Measurements from ENCODE around the gene COG3.

Gene COG3

DNA sequence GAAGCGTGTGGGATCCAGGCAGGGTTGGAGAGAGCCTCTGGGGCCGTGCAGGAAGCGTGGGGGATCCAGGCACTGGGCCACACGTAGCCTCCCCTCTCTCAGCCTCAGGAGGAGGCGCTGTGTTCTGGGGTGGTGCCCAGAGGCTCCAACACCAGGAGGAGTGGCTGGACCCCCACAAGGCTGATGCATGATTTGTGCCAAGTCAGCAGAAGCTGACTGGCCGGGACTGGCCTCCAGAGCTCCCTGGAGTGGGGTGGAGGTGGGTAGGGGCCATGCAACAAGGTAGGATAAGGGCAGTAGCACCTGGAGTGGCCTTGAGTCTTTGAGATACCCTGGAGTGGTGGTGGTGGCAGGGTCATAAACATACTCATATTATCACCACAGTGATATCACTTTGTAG is 75.5 kb downstream of the COG3 start:
- H3K27ac Mint-ChIP-seq, result no peak overlapping the region
- H3K27me3 Mint-ChIP-seq (ENCODE audit: low read depth, poor library complexity), result peaks cover 4% of the 10 kb centered on the region
- no peak for DNase-seq
- no peaks in the 10 kb centered on the region for H3K4me1 Mint-ChIP-seq
- H3K36me3 Mint-ChIP-seq (ENCODE audit: low read depth), result peaks cover 1% of the 10 kb centered on the region
- H3K9me3 Mint-ChIP-seq, result no peaks in the 10 kb centered on the region
- H3K4me3 Mint-ChIP-seq, result no peak overlapping the region
- TF ChIP-seq, protein P1, sequence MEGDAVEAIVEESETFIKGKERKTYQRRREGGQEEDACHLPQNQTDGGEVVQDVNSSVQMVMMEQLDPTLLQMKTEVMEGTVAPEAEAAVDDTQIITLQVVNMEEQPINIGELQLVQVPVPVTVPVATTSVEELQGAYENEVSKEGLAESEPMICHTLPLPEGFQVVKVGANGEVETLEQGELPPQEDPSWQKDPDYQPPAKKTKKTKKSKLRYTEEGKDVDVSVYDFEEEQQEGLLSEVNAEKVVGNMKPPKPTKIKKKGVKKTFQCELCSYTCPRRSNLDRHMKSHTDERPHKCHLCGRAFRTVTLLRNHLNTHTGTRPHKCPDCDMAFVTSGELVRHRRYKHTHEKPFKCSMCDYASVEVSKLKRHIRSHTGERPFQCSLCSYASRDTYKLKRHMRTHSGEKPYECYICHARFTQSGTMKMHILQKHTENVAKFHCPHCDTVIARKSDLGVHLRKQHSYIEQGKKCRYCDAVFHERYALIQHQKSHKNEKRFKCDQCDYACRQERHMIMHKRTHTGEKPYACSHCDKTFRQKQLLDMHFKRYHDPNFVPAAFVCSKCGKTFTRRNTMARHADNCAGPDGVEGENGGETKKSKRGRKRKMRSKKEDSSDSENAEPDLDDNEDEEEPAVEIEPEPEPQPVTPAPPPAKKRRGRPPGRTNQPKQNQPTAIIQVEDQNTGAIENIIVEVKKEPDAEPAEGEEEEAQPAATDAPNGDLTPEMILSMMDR (IDR thresholded peaks at IDR 0.05), result no peak

DNA sequence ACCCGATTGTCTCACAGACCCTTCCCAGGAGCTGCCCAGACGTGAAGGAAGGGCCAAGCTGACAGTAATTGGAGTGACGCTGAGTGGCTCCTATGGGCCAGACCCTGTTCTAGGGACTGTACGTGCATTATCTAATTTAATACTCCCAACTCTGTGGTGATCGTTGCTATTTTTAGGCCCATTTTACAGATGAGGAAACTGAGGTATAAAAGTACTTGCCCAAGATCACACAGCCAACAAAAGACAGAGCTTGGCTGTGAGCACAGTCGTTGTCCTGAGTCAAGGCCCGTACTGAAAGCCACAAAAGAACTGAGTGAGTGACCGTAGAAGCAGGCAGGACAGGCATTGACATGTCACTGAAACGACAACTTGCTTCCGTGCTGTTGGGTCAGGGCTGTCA is 76.1 kb downstream of the COG3 start:
- peaks cover 4% of the 10 kb centered on the region for H3K27me3 Mint-ChIP-seq (ENCODE audit: low read depth, poor library complexity)
- no peaks in the 10 kb centered on the region for H3K4me1 Mint-ChIP-seq
- DNase-seq, result no peak
- H3K4me3 Mint-ChIP-seq, result no peak overlapping the region
- no peaks in the 10 kb centered on the region for H3K36me3 Mint-ChIP-seq (ENCODE audit: low read depth)
- TF ChIP-seq, protein P1 (IDR thresholded peaks at IDR 0.05), result no peak
- H3K27ac Mint-ChIP-seq, result no peak overlapping the region
- H3K9me3 Mint-ChIP-seq, result no peaks in the 10 kb centered on the region

DNA sequence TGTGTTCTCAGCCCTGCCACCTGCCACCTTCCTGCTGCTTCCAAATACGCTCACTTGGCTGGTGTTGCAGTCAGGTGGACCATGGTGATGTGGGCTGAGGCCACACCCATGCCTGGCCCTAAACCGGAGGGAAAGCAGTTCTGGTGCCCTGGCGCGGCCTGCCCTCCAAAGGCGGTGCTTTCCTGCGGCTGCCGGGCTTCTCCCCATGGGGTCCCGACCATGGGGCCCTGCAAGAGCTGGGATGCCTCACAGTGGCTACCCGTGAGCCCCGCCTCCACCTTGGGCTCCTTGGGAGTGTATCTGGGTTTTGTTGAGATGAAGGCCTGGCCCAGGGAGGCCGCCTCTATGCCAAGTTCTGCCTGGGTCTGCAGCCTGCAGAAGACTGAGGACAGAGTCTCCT is 77.1 kb downstream of the COG3 start:
- Mint-ChIP-seq H3K4me1 (no peaks in the 10 kb centered on the region), H3K9me3 (no peaks in the 10 kb centered on the region), H3K27ac (no peak overlapping the region), H3K36me3 (ENCODE audit: low read depth) (no peaks in the 10 kb centered on the region), H3K4me3 (no peak overlapping the region), H3K27me3 (ENCODE audit: low read depth, poor library complexity) (peaks cover 4% of the 10 kb centered on the region)
- TF ChIP-seq, protein P1 (IDR thresholded peaks at IDR 0.05), result no peak
- no peak for DNase-seq

DNA sequence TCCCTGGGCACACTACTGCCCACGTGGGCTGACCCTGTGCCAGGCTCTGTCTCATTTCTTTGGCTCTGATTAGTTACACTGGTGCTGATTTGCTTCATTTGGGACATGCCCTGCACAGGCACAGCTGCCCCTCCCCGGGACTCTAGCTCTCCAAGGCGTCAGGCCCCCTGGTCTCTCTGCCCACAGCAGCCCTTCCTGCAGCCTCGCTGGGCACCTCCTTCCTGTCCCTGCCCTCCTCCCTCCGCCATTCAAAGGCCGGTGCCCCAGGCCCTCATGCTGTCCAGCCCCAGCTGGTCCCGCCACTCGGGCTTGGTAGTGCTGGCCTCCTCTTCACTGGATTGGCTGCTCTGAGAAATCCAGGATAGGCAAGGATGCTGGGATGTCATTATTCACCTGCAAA is 77.7 kb downstream of the COG3 start:
- no peaks in the 10 kb centered on the region for H3K9me3 Mint-ChIP-seq
- no peaks in the 10 kb centered on the region for H3K4me1 Mint-ChIP-seq
- no peak overlapping the region for H3K4me3 Mint-ChIP-seq
- DNase-seq, result no peak
- TF ChIP-seq, protein P1 (IDR thresholded peaks at IDR 0.05), result no peak
- peaks cover 4% of the 10 kb centered on the region for H3K27me3 Mint-ChIP-seq (ENCODE audit: low read depth, poor library complexity)
- no peak overlapping the region for H3K27ac Mint-ChIP-seq
- H3K36me3 Mint-ChIP-seq (ENCODE audit: low read depth), result no peaks in the 10 kb centered on the region

DNA sequence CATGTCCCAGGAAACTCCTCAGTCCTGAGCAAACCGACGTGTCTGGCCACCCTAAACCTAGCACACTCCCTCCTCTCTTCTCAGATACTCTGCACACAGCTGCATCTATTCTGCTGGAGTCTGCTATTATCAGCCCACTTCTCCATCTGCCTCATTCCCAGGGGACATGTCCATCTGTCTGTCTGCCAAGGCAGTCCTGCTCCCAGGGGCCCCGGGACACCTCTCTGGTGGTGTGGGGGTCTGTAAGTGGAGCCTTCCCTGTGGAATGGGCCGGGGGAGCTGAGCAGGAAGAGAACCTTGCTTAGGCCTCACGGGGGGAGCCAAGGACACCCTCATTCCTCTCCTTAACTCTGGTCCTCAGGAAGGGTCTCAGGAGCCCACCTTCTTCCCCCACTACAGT is 78.1 kb downstream of the COG3 start:
- peaks cover 4% of the 10 kb centered on the region for H3K27me3 Mint-ChIP-seq (ENCODE audit: low read depth, poor library complexity)
- no peak overlapping the region for H3K27ac Mint-ChIP-seq
- H3K9me3 Mint-ChIP-seq, result no peaks in the 10 kb centered on the region
- H3K36me3 Mint-ChIP-seq (ENCODE audit: low read depth), result no peaks in the 10 kb centered on the region
- H3K4me3 Mint-ChIP-seq, result no peak overlapping the region
- TF ChIP-seq, protein P1 (IDR thresholded peaks at IDR 0.05), result no peak
- H3K4me1 Mint-ChIP-seq, result no peaks in the 10 kb centered on the region
- DNase-seq, result no peak

DNA sequence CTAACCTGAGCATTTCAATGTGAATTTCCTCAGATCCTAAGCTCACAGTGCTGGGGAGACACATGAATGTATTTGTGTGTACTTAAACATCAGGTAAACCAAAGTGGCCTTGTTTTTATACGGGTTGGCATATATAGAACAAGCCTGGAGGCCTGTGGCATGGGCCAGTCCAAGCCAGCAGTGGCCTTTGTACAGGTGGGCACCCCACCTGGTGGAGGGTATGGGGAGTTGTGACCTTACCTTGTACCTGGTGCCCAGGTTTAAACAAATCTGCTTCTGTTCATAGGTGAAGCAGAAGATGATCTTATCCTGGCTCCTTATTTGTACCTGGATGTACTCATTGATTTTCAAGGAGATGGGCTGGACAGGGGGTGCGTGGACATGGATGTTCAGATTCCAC is 79.8 kb downstream of the COG3 start:
- no peak overlapping the region for H3K4me3 Mint-ChIP-seq
- peaks cover 7% of the 10 kb centered on the region for H3K4me1 Mint-ChIP-seq
- TF ChIP-seq, protein P1 (IDR thresholded peaks at IDR 0.05), result no peak
- DNase-seq, result no peak
- H3K27ac Mint-ChIP-seq, result no peak overlapping the region
- no peaks in the 10 kb centered on the region for H3K9me3 Mint-ChIP-seq
- H3K27me3 Mint-ChIP-seq (ENCODE audit: low read depth, poor library complexity), result peaks cover 2% of the 10 kb centered on the region
- H3K36me3 Mint-ChIP-seq (ENCODE audit: low read depth), result no peaks in the 10 kb centered on the region
